D721Med (cell line): ENCODE measurements around the gene TBC1D22A.

Experiments used
- DNase-seq: peaks from one replicate; pipeline ENCODE4 v3.0.0; 2011; ENCODE audit warnings: low spot score; ENCODE audit not compliant: insufficient read length
- FAIRE-seq: peaks from 2 replicates; lab custom pipeline; 2011; peaks lifted over from hg19 to GRCh38; lab: Jason Lieb, UNC
- TF ChIP-seq, protein P1 (sequence below): IDR thresholded peaks from 2 replicates; pipeline ENCODE4 v1.5.1; 2012; ENCODE audit warnings: mild to moderate bottlenecking, control low read depth; ENCODE audit not compliant: insufficient read depth; ENCODE audit errors: missing control alignments

TBC1D22A gene

DNA sequence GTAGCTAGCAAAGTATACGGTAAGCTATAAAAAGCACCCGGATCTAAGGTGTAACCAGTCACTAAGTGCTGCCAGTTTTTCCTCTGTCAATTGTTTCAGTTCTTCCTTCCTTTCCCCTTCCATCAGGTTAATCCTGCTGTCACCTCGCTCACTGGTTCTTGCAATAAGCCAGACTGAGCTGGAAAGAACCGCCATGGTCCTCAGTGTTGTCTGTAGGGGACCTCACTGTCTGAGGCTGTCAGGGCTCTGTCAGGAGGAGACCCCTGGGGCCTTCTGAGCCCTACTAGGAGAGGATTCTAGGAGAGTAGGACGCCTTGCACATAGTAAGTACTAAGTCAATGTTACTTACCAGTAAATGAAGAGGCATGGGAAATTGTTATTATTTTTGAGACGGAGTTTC, 1.4 kb upstream of the TBC1D22A start:
- TF ChIP-seq, protein P1, sequence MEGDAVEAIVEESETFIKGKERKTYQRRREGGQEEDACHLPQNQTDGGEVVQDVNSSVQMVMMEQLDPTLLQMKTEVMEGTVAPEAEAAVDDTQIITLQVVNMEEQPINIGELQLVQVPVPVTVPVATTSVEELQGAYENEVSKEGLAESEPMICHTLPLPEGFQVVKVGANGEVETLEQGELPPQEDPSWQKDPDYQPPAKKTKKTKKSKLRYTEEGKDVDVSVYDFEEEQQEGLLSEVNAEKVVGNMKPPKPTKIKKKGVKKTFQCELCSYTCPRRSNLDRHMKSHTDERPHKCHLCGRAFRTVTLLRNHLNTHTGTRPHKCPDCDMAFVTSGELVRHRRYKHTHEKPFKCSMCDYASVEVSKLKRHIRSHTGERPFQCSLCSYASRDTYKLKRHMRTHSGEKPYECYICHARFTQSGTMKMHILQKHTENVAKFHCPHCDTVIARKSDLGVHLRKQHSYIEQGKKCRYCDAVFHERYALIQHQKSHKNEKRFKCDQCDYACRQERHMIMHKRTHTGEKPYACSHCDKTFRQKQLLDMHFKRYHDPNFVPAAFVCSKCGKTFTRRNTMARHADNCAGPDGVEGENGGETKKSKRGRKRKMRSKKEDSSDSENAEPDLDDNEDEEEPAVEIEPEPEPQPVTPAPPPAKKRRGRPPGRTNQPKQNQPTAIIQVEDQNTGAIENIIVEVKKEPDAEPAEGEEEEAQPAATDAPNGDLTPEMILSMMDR = no peak
- no peak for FAIRE-seq

DNA sequence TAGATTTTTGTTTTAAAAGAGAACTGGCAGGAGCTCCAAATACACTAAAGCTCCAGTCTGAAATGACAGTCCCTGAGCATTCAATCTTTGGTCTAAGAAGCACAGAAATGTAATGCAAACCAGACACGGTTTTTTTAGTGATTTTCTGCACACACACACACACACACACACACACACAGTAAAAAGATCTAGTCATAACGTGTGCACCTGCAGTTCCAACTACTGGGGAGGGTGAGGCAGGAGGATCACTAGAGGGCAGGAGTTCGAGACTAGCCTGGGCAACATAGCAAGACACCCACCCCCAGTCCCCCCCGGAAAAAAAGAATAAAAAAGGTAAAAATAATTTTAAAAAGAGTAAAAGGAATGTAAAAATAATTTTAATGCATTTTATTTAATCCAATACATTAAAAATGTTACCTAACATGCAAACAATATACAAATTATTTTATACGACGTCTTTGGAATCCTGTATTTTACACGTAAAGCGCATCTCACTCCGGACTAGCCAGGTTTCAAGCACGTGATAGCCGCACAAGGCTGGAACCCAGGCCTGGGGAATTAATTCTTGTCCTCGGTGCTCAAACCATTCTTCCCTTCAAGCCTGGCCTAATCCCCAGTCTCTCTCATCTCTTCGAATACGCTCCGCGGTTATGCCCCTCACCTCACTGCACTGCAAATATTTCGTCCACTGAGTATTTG, 762 bp upstream of the TBC1D22A start:
- TF ChIP-seq, protein P1 = no peak
- no peak for FAIRE-seq
- no peak for DNase-seq

More for the DNA sequence above, 1.4 kb upstream of the TBC1D22A start:
- DNase-seq = no peak

DNA sequence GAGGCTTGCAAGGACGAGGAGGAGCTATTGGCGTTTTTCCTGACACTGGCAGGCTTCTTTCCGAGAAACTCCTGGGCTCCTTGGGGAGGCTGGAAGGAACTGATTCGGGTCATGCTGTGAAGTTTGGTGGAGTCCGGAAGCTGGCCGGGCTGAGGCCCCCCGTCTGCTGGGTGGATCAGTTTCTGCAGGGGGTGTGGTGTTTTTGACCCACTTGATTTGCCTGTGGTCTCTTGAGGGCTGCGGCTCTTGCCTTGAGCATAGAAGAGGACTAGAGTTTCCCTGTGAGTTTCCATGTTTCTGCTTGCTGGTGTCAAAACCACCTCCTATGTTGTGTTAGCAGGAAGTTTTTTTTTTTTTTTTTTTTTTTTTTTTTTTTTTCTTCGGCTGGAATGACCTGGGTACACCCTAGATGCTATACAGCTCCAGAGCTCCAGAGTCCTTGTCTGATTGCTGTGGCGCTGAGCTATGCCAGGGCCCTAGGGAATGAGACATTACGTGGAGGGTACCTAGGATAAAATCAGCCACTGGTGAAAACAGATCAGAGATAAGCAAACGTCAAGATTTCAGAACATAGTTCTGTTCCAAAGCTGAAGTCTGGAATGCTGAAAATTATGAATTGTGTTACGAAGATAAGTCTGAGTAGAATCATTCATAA, 728 bp downstream of the TBC1D22A start:
- DNase-seq (no peak), FAIRE-seq (no peak)
- TF ChIP-seq, protein P1 = no peak

DNA sequence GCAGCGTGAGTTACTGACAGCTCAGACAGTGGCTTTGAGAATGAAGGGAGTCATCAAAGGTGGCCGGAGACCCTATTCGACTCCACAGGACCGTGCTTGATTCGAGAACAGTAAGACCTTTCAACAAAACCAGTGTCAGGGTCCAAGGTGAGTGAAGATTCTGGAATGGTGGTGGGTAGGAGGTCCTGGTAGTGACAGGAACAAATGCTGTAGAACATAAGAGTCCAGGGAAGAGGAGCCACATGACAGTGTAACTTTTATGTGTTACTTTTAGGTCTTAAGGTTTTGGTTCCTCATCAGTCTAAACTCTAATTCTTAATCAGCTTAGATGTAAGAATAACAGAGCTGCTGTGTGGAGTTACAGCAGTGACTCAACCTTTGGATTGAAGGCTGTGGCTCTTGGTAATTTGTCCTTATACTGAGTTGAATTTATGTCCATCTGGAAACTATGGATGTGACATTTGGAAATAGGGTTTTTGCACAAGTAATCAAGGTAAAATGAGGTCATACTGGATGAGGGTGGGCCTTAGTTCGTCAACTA, 1.8 kb downstream of the TBC1D22A start:
- FAIRE-seq (no peak), DNase-seq (no peak)
- TF ChIP-seq, protein P1 = no peak

DNA sequence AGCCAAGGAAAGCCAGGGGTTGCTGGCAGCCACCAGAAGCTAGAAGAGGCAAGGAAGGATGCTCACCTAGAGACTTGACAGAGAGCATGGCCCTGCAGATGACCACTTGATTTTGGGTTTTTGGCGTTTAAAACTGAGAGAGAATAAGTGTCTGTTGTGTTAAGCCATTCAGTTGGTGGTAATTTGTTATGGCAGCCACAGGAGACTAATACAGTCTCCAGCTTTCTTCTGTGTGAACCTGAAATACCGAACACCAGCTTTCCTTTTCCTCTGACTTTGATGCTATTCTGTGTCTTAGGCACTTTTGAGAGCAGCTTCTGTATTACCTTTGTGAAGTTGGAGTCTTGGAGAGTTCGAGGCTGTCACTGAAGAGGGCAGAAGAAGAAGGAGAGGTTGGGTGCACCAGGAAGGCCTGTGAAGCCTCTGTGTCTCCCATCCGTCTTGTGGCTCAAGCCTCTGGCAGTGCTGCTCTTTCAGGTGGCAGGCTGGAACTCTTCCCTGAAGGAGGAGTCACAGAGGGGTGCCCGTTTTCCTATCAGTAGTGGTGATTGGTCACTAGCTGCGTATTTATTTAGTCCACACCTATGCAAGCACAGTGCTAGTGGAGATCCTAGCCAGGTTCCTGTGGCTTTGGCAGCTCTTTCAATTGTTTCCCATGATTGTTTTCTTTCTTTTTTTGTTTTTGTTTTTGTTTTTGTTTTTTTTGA, 2.5 kb downstream of the TBC1D22A start:
- FAIRE-seq (no peak), DNase-seq (no peak)
- TF ChIP-seq, protein P1 = no peak

DNA sequence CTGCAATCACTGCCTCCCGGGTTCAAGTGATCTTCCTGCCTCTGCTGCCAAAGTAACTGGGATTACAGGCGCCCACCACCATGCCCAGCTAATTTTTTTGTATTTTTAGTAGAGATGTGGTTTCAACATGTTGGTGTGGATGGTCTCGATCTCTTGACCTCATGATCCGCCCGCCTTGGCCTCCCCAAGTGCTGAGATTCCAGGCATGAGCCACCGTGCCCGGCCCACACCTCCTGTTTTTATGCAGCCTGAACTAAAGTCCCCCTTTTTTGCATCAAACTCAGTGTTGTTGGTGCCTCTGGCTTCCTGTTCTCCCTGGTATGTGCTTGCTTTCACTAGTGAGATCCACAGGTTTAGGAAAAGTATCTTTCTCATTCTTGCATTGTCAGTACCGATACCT, 4.2 kb downstream of the TBC1D22A start:
- TF ChIP-seq, protein P1 = no peak
- FAIRE-seq (no peak), DNase-seq (no peak)
